ENCODE data around the gene TMEM87B. TPM values are rescaled to one million over a fixed set of nuclear protein-coding genes. Genes with fewer than 3 reads are reported as not detected.

TMEM87B gene
- total and polyA plus RNA-seq, 11 donors: 3.1 to 18.5 (median 7.9) TPM

- no peak for ATAC-seq
- Histone ChIP-seq H3K4me1 (peaks cover 0 to 11% (median 0%) of the 10 kb centered on the region in 12 donors), H3K4me3 (no peak overlapping the region), H3K36me3 (no peaks in the 10 kb centered on the region), H3K9me3 (no peaks in the 10 kb centered on the region), H3K27me3 (no peaks in the 10 kb centered on the region), H3K27ac (no peak overlapping the region)
- no peak for DNase-seq
- WGBS, 4 donors: 76 to 80% (median 77%) methylated on average over 21 of the region's 21 CpGs
- TF ChIP-seq POLR2A (IDR thresholded peaks at IDR 0.05): no peak
- TF ChIP-seq, protein P1, sequence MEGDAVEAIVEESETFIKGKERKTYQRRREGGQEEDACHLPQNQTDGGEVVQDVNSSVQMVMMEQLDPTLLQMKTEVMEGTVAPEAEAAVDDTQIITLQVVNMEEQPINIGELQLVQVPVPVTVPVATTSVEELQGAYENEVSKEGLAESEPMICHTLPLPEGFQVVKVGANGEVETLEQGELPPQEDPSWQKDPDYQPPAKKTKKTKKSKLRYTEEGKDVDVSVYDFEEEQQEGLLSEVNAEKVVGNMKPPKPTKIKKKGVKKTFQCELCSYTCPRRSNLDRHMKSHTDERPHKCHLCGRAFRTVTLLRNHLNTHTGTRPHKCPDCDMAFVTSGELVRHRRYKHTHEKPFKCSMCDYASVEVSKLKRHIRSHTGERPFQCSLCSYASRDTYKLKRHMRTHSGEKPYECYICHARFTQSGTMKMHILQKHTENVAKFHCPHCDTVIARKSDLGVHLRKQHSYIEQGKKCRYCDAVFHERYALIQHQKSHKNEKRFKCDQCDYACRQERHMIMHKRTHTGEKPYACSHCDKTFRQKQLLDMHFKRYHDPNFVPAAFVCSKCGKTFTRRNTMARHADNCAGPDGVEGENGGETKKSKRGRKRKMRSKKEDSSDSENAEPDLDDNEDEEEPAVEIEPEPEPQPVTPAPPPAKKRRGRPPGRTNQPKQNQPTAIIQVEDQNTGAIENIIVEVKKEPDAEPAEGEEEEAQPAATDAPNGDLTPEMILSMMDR (IDR thresholded peaks at IDR 0.05): no peak
- intact Hi-C loops (cut with DNase I): no loop called here
These were observed 101.3 kb downstream of the TMEM87B start for GRCh38 chr2:112156152-112156986.

GRCh38 chr2:112157472-112157871 lies 102.4 kb downstream of the TMEM87B start:
- no peak for ATAC-seq
- H3K36me3 ChIP-seq: no peaks in the 10 kb centered on the region
- DNase-seq: no peak
- no peak overlapping the region for H3K4me3 ChIP-seq
- TF ChIP-seq, protein P1 (IDR thresholded peaks at IDR 0.05): no peak
- TF ChIP-seq POLR2A (IDR thresholded peaks at IDR 0.05): no peak
- intact Hi-C loops (cut with DNase I): no loop called here
- H3K27ac ChIP-seq: no peak overlapping the region
- H3K4me1 ChIP-seq: peaks cover 0 to 11% (median 0%) of the 10 kb centered on the region in 12 donors
- no peaks in the 10 kb centered on the region for H3K9me3 ChIP-seq
- WGBS, 4 donors: 62 to 82% (median 74%) methylated on average over 3 of the region's 3 CpGs
- no peaks in the 10 kb centered on the region for H3K27me3 ChIP-seq

- Histone ChIP-seq H3K9me3 (no peaks in the 10 kb centered on the region), H3K4me3 (no peak overlapping the region), H3K36me3 (no peaks in the 10 kb centered on the region), H3K27me3 (no peaks in the 10 kb centered on the region), H3K27ac (no peak overlapping the region), H3K4me1 (peaks cover 0 to 11% (median 0%) of the 10 kb centered on the region in 12 donors)
- TF ChIP-seq, protein P1 (IDR thresholded peaks at IDR 0.05): no peak
- no peak for TF ChIP-seq POLR2A (IDR thresholded peaks at IDR 0.05)
- intact Hi-C loops (cut with DNase I): no loop called here
- 96 to 97% (median 97%) methylated on average over 31 of the region's 31 CpGs for WGBS, 4 donors
- ATAC-seq (no peak), DNase-seq (no peak)
These were observed 104.4 kb downstream of the TMEM87B start for GRCh38 chr2:112159454-112159921.

Data from heart left ventricle (tissue), 16 donors.